ENCODE data around the gene SNX20. TPM values are rescaled to one million over a fixed set of nuclear protein-coding genes. Genes with fewer than 3 reads are reported as not detected.

SNX20 gene, protein sequence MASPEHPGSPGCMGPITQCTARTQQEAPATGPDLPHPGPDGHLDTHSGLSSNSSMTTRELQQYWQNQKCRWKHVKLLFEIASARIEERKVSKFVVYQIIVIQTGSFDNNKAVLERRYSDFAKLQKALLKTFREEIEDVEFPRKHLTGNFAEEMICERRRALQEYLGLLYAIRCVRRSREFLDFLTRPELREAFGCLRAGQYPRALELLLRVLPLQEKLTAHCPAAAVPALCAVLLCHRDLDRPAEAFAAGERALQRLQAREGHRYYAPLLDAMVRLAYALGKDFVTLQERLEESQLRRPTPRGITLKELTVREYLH
- 0.53 TPM for total RNA-seq

- DNase-seq (ENCODE audit: low spot score) (no peak), ATAC-seq (peak; percentile 29)
These were observed at the start of gene SNX20 for GRCh38 chr16:50681021-50681885. Gene SNX20 (minus strand): TSS chr16:50681312. CDS start chr16:50677526, 3,786 bp downstream.

GRCh38 chr16:50724306-50724705 lies 43.2 kb upstream of the SNX20 start:
- ATAC-seq (no peak), DNase-seq (ENCODE audit: low spot score) (no peak)

DNA sequence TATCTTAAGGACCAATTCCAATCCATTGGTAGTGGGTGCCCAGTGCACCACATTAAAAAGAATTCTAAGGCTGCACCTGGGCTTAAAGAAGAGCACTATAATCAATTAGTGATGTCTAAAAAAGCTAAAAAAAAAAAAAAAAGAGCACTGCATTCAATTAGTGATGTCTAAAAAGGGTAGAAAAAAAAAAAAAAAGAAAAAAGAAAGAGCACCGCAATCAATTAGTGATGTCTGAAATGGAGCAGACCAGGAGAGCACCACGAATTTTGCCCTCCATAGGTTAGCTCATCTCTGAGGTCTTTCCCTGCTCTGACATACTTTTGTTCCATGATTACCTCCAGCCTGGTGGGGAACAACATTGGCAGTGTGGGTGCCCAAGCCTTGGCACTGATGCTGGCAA lies 41.8 kb upstream of the SNX20 start:
- no peak for DNase-seq (ENCODE audit: low spot score)
- no peak for ATAC-seq

DNA sequence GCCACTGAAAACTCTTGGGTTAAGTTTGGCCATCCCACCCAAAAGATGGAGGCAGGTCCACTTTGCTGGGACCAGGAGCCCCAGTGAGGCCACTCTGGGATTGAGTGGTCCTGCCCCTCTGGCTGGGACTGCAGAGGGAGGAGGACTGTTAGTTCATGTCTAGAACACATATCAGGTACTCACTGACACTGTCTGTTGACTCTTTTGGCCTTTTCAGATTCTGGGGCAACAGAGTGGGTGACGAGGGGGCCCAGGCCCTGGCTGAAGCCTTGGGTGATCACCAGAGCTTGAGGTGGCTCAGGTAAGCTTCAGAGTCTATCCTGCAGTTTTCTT lies 41.3 kb upstream of the SNX20 start:
- no peak for DNase-seq (ENCODE audit: low spot score)
- ATAC-seq: no peak

DNA sequence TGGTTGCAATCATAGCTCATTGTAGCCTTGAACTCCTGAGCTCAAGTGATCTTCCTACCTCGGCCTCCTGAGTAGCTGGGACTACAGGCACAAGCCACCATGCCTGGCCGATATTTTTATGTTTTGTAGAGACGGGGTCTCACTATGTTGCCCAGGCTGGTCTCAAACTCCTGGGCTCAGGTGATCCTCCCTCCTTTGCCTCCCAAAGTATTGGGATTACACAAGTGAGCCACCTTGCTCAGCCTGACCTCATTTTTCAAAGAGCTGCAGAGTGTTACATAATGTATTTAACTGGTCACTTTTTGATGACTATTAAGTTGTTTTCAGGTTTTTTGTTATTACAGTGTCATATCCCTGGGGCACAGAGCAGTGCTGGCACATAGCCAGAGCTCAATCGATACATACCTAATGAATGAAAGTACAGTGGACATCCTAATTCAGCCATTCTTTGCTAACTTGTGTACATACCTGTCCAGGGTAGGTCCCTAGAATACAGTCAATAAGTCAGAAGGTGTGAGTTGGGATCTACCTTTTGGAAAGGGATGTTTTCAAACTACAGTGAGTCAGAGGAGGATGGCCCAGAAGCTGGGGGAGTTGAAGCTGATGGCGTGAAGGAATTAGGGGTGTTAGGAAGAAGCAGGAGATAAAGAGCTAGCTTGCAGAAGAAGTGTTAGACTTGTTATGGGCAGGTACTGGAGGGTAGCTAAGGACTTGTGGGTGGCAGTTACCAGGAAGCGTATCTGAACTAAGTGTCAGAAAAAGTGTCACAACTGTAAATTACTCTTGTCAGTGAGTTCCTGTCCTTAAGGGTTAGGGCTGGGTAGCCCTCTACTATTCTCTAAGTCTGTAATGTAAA lies 40.7 kb upstream of the SNX20 start:
- ATAC-seq (peak; percentile 60), DNase-seq (ENCODE audit: low spot score) (no peak)

DNA sequence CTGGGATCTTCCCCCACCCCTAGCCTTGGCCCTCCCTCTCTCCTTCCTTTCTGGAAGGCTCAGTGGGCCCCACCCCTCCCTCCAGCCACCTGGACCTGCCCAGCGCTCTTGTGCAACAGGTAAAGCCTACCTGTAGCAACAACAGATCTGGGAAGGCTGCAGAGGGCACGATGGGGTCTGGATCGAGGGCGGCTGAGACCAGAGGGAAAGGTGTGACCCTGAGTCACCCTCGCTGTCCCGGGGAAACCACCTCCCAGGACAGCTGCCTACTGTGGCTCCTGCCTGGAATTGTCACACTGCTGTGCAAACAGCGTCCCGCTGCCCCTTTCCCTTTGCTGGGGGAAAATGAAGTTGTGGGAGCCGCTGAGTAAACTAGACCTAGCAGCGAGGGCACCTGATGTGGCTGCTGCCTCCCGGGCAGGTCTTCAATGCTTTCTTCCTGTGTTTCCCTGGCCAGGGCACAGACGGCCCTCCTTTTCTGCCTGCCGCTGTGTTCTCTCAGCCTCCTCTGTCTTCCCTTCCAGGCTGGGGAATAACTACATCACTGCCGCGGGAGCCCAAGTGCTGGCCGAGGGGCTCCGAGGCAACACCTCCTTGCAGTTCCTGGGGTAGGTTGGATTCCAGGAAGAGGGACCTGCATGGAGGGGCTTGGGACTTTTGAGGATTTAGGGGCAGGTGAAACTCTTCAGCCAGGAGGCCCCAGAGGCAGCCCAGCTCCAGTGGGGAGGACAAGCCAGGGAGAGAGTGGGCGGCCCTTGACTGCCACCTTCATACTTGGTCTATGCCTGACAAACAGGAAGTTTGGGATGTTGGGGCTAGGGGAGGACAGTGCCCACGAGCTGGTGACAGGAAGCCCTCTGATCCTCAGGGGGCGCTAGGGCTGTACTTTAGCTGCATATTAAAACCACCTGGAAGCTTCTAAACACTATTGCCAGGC lies 38.6 kb upstream of the SNX20 start:
- ATAC-seq: no peak

GRCh38 chr16:50718761-50719400 lies 37.8 kb upstream of the SNX20 start:
- DNase-seq (ENCODE audit: low spot score): no peak
- ATAC-seq: no peak

More for the DNA sequence above, 38.6 kb upstream of the SNX20 start:
- DNase-seq (ENCODE audit: low spot score): no peak

- DNase-seq (ENCODE audit: low spot score): no peak
- no peak for ATAC-seq
These were observed 37.1 kb upstream of the SNX20 start for GRCh38 chr16:50718061-50718760.

DNA sequence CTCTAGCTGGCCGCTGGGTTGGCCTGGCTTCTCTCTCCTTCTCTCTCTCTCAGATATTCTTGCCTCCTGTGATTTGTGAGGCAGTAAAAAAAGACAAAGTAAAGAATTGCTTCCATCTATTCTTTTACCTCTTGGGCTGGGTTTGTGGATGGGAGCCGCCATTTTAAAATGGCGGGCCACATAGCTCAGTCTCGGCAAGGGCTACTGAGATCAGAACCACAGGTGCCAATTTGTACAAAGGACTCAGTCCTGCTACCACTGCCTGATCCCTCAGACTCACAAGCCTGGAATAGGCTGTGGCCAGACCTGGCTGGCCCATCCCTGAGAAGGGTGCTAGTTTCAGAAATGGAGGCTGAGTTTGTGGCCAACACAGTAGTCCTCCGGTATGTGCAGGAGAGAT lies 36.4 kb upstream of the SNX20 start:
- no peak for ATAC-seq
- DNase-seq (ENCODE audit: low spot score): no peak

DNA sequence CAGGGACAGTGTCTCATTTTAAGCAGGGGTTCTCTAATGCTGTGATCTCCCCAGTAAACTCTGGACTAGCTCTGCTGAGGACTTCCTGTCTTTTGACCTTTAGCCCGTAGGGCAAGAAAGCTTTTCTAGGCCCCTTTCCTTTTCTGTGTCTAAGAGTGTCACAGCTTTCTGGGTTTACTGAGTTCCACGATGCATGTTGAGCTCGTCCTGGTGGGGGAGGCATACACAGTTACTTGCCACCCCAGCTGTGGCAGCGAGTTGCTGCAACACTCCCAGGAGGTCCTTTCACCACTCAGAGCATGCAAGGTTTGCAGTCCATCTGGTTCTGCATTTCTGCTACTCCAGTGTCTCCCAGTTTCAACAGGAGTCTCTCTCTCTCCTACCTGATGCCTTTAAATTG lies 36.0 kb upstream of the SNX20 start:
- ATAC-seq: no peak
- no peak for DNase-seq (ENCODE audit: low spot score)

DNA sequence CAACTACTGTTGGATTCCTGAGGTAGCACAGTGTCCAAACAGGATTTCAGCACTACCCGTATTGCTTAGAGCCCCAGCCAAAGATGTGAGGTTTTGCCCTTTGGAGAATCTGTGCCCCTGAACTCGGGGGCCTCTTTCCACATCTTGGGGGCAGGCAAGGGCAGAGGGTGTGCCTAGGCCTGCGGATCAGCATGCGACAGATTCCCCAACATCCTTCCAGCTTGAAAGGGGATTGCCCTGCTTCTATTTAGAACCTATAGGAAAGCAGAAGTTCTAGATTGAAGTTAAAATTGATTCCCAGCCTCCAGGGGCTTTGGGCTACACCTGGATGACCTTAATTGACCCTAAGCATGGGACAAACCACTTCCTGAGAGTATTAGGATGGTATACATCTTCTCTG lies 31.8 kb upstream of the SNX20 start:
- no peak for DNase-seq (ENCODE audit: low spot score)
- ATAC-seq: no peak

DNA sequence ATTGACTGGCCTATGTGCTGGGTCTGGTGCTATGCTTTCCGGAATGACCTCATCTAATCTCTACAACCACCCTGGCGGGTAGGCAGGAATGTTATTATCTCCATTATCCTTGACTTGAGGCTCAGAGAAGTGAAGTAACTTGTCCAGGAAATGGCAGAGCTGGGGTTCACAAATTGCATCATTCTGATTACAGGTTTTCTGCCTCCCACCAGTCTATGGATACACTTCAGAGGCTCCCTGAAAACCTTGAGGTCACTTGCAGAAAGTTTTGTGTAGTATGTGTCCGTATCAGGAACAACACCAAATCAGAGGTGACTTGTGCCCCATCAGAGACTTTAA lies 31.4 kb upstream of the SNX20 start:
- ATAC-seq (no peak), DNase-seq (ENCODE audit: low spot score) (no peak)

DNA sequence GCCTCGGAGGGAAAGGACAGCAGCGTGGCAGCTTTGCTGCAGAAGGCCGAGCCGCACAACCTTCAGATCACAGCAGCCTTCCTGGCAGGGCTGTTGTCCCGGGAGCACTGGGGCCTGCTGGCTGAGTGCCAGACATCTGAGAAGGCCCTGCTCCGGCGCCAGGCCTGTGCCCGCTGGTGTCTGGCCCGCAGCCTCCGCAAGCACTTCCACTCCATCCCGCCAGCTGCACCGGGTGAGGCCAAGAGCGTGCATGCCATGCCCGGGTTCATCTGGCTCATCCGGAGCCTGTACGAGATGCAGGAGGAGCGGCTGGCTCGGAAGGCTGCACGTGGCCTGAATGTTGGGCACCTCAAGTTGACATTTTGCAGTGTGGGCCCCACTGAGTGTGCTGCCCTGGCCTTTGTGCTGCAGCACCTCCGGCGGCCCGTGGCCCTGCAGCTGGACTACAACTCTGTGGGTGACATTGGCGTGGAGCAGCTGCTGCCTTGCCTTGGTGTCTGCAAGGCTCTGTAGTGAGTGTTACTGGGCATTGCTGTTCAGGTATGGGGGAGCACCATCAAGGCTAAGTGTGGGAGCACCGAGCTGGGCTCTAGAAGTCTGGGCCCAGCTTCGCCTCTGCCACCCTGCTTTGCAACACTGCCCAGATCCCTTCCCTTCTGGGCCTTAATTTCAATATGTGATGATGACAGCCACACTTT lies 30.9 kb upstream of the SNX20 start:
- DNase-seq (ENCODE audit: low spot score) (no peak), ATAC-seq (no peak)

GRCh38 chr16:50711040-50711439 lies 29.9 kb upstream of the SNX20 start:
- DNase-seq (ENCODE audit: low spot score) (no peak), ATAC-seq (no peak)

DNA sequence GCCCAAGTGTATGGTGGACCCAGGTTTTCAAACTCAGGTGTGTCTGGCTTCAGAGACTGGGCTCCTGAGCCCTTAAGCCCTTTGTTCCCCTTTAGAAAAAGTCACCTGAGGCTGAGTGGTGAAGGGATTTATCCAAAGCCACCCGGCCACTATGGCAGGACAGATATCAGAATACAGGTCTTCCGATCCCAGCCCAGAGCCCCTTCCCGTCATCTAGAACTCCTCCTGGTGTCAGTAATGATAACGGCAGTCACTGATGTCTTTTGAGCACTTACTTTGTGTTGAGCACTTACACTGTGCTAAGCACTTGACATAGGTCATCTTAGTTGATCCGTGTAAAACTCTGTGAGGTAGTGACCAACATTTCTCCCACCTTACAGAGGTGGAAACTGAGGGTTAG lies 28.9 kb upstream of the SNX20 start:
- DNase-seq (ENCODE audit: low spot score): no peak
- no peak for ATAC-seq

DNA sequence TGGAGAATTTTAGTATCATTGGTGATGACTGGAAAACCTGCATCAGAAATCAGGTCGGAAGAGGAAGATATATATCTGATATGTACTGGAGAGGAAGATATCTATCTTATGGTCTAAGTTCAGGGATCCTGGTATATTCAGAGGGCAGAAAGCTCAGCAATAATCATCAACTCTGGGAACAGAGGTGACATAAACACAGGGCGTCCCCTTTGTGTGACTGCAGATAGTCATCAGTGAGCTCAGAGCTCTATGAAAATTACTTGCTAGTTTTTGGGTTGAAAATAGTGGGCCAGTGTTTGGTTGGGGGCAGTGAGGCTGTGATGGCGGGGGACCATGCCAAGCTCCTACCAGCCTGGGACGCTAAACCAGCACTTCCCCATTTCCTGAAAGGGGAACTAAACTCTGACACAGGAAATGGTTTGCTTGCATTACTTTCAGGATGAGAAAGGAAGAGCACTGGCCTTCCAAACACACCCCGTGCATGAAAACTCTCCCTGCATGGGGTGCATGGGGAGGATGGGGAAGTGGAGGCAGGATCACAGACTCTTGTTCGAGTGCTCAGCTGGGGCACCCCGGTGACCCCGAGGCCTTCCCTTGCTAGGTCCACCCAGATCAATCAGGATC lies 28.1 kb upstream of the SNX20 start:
- DNase-seq (ENCODE audit: low spot score): no peak
- ATAC-seq: peak; percentile 50

GRCh38 chr16:50708373-50709060 lies 27.4 kb upstream of the SNX20 start:
- no peak for DNase-seq (ENCODE audit: low spot score)
- ATAC-seq: no peak

GRCh38 chr16:50706250-50706649 lies 25.1 kb upstream of the SNX20 start:
- DNase-seq (ENCODE audit: low spot score) (no peak), ATAC-seq (no peak)

Measured in left lobe of liver (tissue), 2 donors.